IMR-90 (cell line): ENCODE measurements around the gene COL4A5. TPM values are rescaled to one million over a fixed set of nuclear protein-coding genes. Genes with fewer than 3 reads are reported as not detected.

Source experiments
- ATAC-seq: fragments of 200-7000 bp; cut with Tn5 transposase; 2 replicates; pipeline ENCODE4 v1.9.1; 2020; ENCODE audit warnings: low read depth, mild to moderate bottlenecking, moderate library complexity
- BruUV-seq: library from RNA; stranded (reverse); fragments of 400-500 nt; replicated peaks from 2 replicates; lab custom pipeline; 2021; lab: Mats Ljungman, UMichigan
- CTCF ChIA-PET: fragments of 300-600 bp; formaldehyde crosslinking; extraction: SDS; loops from one replicate; lab custom pipeline; 2021; ENCODE audit warnings: antibody characterized with exemption; lab: Yijun Ruan, JAX
- POLR2A ChIA-PET: fragments of 300-600 bp; sonication (Branson Sonifier 250); formaldehyde crosslinking; loops from one replicate; lab custom pipeline; 2022; ENCODE audit warnings: antibody characterized with exemption; ENCODE audit not compliant: unreplicated experiment; lab: Charles Lee
- DNase-seq: peaks from one replicate; pipeline ENCODE4 v3.0.0; 2013
- H2AFZ ChIP-seq: replicated peaks from 2 replicates; pipeline ENCODE3; 2013; ENCODE audit warnings: low read length, mild to moderate bottlenecking; ENCODE audit not compliant: poor library complexity
- H2AK5ac ChIP-seq: 2 replicates; pipeline ENCODE4 v1.6.1; 2013; ENCODE audit warnings: low read depth, low read length, inconsistent platforms
- H2AK9ac ChIP-seq: replicated peaks from 2 replicates; pipeline ENCODE3; 2013; ENCODE audit warnings: mild to moderate bottlenecking, low read depth, low read length, moderate library complexity; ENCODE audit not compliant: poor library complexity
- H2BK120ac ChIP-seq: 2 replicates; pipeline ENCODE4 v1.6.1; 2013; ENCODE audit warnings: low read depth, low read length, inconsistent platforms
- H2BK15ac ChIP-seq: 3 replicates; pipeline ENCODE4 v1.6.1; 2013; ENCODE audit warnings: low read depth, low read length, inconsistent platforms
- H2BK20ac ChIP-seq: 2 replicates; pipeline ENCODE4 v1.6.1; 2013; ENCODE audit warnings: low read depth, mild to moderate bottlenecking, inconsistent platforms, low read length, moderate library complexity
- H2BK5ac ChIP-seq: 2 replicates; pipeline ENCODE4 v1.6.1; 2013; ENCODE audit warnings: mild to moderate bottlenecking, low read depth, low read length, inconsistent platforms; ENCODE audit not compliant: poor library complexity, severe bottlenecking
- H3K14ac ChIP-seq: replicated peaks from 2 replicates; pipeline ENCODE4 v1.6.1; 2013; ENCODE audit warnings: low read depth, low read length, inconsistent platforms
- H3K18ac ChIP-seq: 2 replicates; pipeline ENCODE4 v1.6.1; 2013; ENCODE audit warnings: low read depth, low read length, control low read depth
- H3K23ac ChIP-seq: 2 replicates; pipeline ENCODE4 v1.6.1; 2013; ENCODE audit warnings: low read depth, low read length, inconsistent platforms
- H3K27ac ChIP-seq: 2 replicates; pipeline ENCODE4 v1.5.1; 2013; ENCODE audit warnings: mild to moderate bottlenecking, control low read depth, low read length; ENCODE audit not compliant: insufficient read depth
- H3K27me3 ChIP-seq: 2 replicates; pipeline ENCODE4 v1.6.1; 2013; ENCODE audit warnings: low read length; ENCODE audit not compliant: control insufficient read depth, insufficient read depth
- H3K36me3 ChIP-seq: 2 replicates; pipeline ENCODE4 v1.6.1; 2013; ENCODE audit warnings: low read length, mixed read lengths; ENCODE audit not compliant: control insufficient read depth, insufficient read depth
- H3K4ac ChIP-seq: 2 replicates; pipeline ENCODE4 v1.6.1; 2013; ENCODE audit warnings: low read depth, low read length, inconsistent platforms
- H3K4me1 ChIP-seq: 2 replicates; pipeline ENCODE4 v1.6.1; 2013; ENCODE audit warnings: low read length, mixed read lengths; ENCODE audit not compliant: control insufficient read depth, insufficient read depth
- H3K4me2 ChIP-seq: 2 replicates; pipeline ENCODE4 v1.6.1; 2013; ENCODE audit warnings: low read depth, mild to moderate bottlenecking, control low read depth, low read length, moderate library complexity
- H3K4me3 ChIP-seq: 2 replicates; pipeline ENCODE4 v1.5.1; 2013; ENCODE audit warnings: low read depth, mild to moderate bottlenecking, control low read depth, low read length, moderate library complexity; ENCODE audit not compliant: insufficient read depth
- H3K56ac ChIP-seq: 2 replicates; pipeline ENCODE4 v1.6.1; 2013; ENCODE audit warnings: low read length, inconsistent platforms; ENCODE audit not compliant: insufficient read depth; ENCODE audit errors: extremely low read depth
- H3K79me1 ChIP-seq, 2 experiments: 2 replicates each; pipeline ENCODE4 v1.6.1; 2013; ENCODE audit warnings: low read length in 2 of 2, inconsistent platforms in 1 of 2, low read depth in 1 of 2
- H3K9ac ChIP-seq: 2 replicates; pipeline ENCODE4 v1.6.1; 2013; ENCODE audit warnings: low read depth, low read length, control low read depth
- H3K9me1 ChIP-seq: 2 replicates; pipeline ENCODE4 v1.6.1; 2013; ENCODE audit warnings: low read length, inconsistent platforms; ENCODE audit not compliant: insufficient read depth
- H3K9me3 ChIP-seq: 2 replicates; pipeline ENCODE4 v1.6.1; 2013; ENCODE audit warnings: low read length; ENCODE audit not compliant: control insufficient read depth, insufficient read depth
- H4K20me1 ChIP-seq: 2 replicates; pipeline ENCODE4 v1.6.1; 2013; ENCODE audit warnings: low read length, inconsistent platforms; ENCODE audit not compliant: insufficient read depth
- H4K5ac ChIP-seq: 2 replicates; pipeline ENCODE4 v1.6.1; 2013; ENCODE audit warnings: mild to moderate bottlenecking, low read depth, low read length, control low read depth
- H4K8ac ChIP-seq, 2 experiments: 2 replicates each; pipeline ENCODE4 v1.6.1; 2013; ENCODE audit warnings: low read depth in 2 of 2, low read length in 2 of 2, control low read depth in 1 of 2, inconsistent platforms in 1 of 2
- H4K91ac ChIP-seq: 2 replicates; pipeline ENCODE4 v1.6.1; 2013; ENCODE audit warnings: low read depth, low read length, inconsistent platforms; ENCODE audit not compliant: insufficient read depth
- BHLHE40 ChIP-seq: fragments of 150-350 bp; IDR thresholded peaks from 2 replicates; pipeline ENCODE4 v1.6.1; 2016; ENCODE audit warnings: mild to moderate bottlenecking, low read depth, low read length
- CEBPB ChIP-seq: IDR thresholded peaks from 2 replicates; pipeline ENCODE4 v1.6.1; 2012; ENCODE audit warnings: low read depth, low read length, improper control_type of control experiment
- CHD1 ChIP-seq: IDR thresholded peaks from 2 replicates; pipeline ENCODE4 v1.6.1; 2012; ENCODE audit warnings: low read depth, low read length, improper control_type of control experiment
- FOS ChIP-seq: fragments of 150-350 bp; IDR thresholded peaks from 2 replicates; pipeline ENCODE4 v1.6.1; 2016; ENCODE audit warnings: low read depth, low read length
- MAFK ChIP-seq: IDR thresholded peaks from 2 replicates; pipeline ENCODE4 v1.6.1; 2012; ENCODE audit warnings: low read depth, low read length, improper control_type of control experiment
- MAZ ChIP-seq: IDR thresholded peaks from 2 replicates; pipeline ENCODE4 v1.6.1; 2012; ENCODE audit warnings: low read depth, mild to moderate bottlenecking, low read length, improper control_type of control experiment, moderate library complexity, borderline replicate concordance
- MXI1 ChIP-seq: IDR thresholded peaks from 2 replicates; pipeline ENCODE4 v1.6.1; 2012; ENCODE audit warnings: low read depth, mild to moderate bottlenecking, low read length, moderate library complexity, borderline replicate concordance
- NFE2L2 ChIP-seq: fragments of 150-350 bp; IDR thresholded peaks from 2 replicates; pipeline ENCODE4 v1.6.1; 2016; ENCODE audit warnings: low read depth, mild to moderate bottlenecking, low read length
- POLR2A ChIP-seq: IDR thresholded peaks from 2 replicates; pipeline ENCODE4 v1.6.1; 2012; ENCODE audit warnings: mild to moderate bottlenecking, low read depth, low read length
- RAD21 ChIP-seq: IDR thresholded peaks from 2 replicates; pipeline ENCODE4 v1.6.1; 2012; ENCODE audit warnings: low read length, improper control_type of control experiment
- RCOR1 ChIP-seq: IDR thresholded peaks from 2 replicates; pipeline ENCODE4 v1.6.1; 2012; ENCODE audit warnings: mild to moderate bottlenecking, low read length, improper control_type of control experiment; ENCODE audit not compliant: insufficient replicate concordance
- RFX5 ChIP-seq: IDR thresholded peaks from 2 replicates; pipeline ENCODE4 v1.8.0; 2012; ENCODE audit warnings: low read depth, mild to moderate bottlenecking, low read length, moderate library complexity
- SMC3 ChIP-seq: fragments of 150-350 bp; IDR thresholded peaks from 2 replicates; pipeline ENCODE4 v1.6.1; 2016; ENCODE audit warnings: low read depth, mild to moderate bottlenecking, antibody characterized with exemption, low read length, moderate library complexity
- WGBS, 2 experiments: methylation state at CpG; one replicate each; pipeline versions ENCODE4 v1.1.5 to v1.1.7; 2013; ENCODE audit warnings: missing lambda C conversion rate in 2 of 2; ENCODE audit not compliant: insufficient read length in 1 of 2; ENCODE audit errors: extremely low coverage in 2 of 2; 5-methylcytosine and 5-hydroxymethylcytosine counted together
- dilution Hi-C: fragments of 300-500 bp; cut with HindIII; formaldehyde crosslinking; loops from one replicate; pipeline ENCODE4 v1.14.3; 2018; ENCODE audit warnings: low sequenced_read_pairs; ENCODE audit not compliant: unreplicated experiment
- in situ Hi-C: fragments of 300-500 bp; cut with MboI; formaldehyde crosslinking; loops from 3 replicates; pipeline ENCODE4 v1.14.3; 2019; ENCODE audit warnings: low sequenced_read_pairs, inconsistent platforms, mixed read lengths
- intact Hi-C: fragments of 100-400 bp; cut with micrococcal nuclease; formaldehyde crosslinking; loops from 2 replicates; pipeline ENCODE4 v1.10.0; 2022
- polyA plus RNA-seq, 3 experiments: library from polyadenylated mRNA; depleted of rRNA; stranded (reverse); fragments of >200 nt; gene quantifications; 2 replicates each; pipeline ENCODE4 v1.2.3, GENCODE V29; 2012; ENCODE audit warnings: low replicate concordance in 1 of 3
- total RNA-seq: library from RNA; depleted of rRNA; stranded (reverse); fragments of >200 nt; gene quantifications from 2 replicates; pipeline ENCODE4 v1.2.3, GENCODE V29; 2012
- TF ChIP-seq, protein P1 (sequence below): fragments of 150-350 bp; IDR thresholded peaks from 2 replicates; pipeline ENCODE4 v1.6.1; 2016; ENCODE audit warnings: low read depth, mild to moderate bottlenecking, low read length, moderate library complexity, borderline replicate concordance
- TF ChIP-seq, protein P2 (sequence below): fragments of 150-350 bp; IDR thresholded peaks from 2 replicates; pipeline ENCODE4 v1.6.1; 2017; ENCODE audit warnings: mild to moderate bottlenecking, antibody characterized with exemption, low read length, low read depth
- TF ChIP-seq, protein P3 (sequence below): conservative IDR thresholded peaks from 2 replicates; pipeline ENCODE4 v1.5.1; 2012; ENCODE audit warnings: mild to moderate bottlenecking, low read depth, low read length, improper control_type of control experiment

The COL4A5 gene
- total and polyA plus RNA-seq, 2 of the 4 experiments (the other 2 are of a cell fraction): 16.3 to 26.6 TPM

DNA sequence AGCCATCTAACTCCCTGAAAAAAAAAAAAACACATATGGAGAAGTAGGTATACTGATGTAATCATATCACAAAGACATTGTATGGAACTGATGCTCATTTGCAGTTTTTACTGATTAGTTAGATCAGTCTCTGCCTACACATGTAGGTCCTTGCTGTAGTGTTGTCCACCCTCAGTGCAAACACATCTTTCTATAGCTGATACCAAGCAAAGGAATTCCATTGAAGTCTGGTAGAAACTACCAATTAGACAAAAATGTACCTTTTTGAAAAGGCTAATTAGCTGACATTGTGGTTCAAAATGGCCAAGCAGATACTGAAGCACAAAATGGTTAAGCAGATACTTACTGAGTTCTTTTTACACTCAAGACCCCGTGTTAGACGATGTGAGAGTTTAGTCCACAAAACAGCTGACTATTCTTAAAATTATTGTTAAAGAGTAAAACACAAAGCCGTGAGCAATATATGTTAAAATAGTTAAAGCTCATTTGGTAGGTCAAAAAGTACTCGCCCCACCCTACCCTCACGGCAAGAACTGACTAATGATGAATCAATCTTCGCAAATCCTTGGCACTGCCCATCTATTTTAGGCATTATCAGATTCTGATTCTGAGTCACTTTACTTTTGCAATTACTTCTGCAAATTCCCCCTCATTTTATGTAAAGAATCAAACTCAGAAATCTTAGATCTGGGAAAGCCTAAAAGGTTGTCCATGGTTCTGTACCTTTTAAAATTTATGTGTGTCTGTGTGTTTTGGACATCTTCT is 41.8 kb upstream of the COL4A5 start:
- no peak overlapping the region for H2AK5ac ChIP-seq
- no CpG with 5 or more reads among the region's 6 CpGs for WGBS, 2 experiments
- H3K23ac ChIP-seq: no peak overlapping the region
- TF ChIP-seq, protein P1, sequence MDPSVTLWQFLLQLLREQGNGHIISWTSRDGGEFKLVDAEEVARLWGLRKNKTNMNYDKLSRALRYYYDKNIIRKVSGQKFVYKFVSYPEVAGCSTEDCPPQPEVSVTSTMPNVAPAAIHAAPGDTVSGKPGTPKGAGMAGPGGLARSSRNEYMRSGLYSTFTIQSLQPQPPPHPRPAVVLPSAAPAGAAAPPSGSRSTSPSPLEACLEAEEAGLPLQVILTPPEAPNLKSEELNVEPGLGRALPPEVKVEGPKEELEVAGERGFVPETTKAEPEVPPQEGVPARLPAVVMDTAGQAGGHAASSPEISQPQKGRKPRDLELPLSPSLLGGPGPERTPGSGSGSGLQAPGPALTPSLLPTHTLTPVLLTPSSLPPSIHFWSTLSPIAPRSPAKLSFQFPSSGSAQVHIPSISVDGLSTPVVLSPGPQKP: no peak
- no peak for TF ChIP-seq BHLHE40
- no peak for TF ChIP-seq MAZ
- TF ChIP-seq POLR2A: no peak
- TF ChIP-seq RFX5: no peak
- TF ChIP-seq RAD21: no peak
- no peak for TF ChIP-seq FOS
- no peak for TF ChIP-seq SMC3
- no peak for TF ChIP-seq CHD1
- TF ChIP-seq, protein P2, sequence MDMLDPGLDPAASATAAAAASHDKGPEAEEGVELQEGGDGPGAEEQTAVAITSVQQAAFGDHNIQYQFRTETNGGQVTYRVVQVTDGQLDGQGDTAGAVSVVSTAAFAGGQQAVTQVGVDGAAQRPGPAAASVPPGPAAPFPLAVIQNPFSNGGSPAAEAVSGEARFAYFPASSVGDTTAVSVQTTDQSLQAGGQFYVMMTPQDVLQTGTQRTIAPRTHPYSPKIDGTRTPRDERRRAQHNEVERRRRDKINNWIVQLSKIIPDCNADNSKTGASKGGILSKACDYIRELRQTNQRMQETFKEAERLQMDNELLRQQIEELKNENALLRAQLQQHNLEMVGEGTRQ: no peak
- no peak for TF ChIP-seq NFE2L2
- no peak for TF ChIP-seq MXI1
- TF ChIP-seq, protein P3, sequence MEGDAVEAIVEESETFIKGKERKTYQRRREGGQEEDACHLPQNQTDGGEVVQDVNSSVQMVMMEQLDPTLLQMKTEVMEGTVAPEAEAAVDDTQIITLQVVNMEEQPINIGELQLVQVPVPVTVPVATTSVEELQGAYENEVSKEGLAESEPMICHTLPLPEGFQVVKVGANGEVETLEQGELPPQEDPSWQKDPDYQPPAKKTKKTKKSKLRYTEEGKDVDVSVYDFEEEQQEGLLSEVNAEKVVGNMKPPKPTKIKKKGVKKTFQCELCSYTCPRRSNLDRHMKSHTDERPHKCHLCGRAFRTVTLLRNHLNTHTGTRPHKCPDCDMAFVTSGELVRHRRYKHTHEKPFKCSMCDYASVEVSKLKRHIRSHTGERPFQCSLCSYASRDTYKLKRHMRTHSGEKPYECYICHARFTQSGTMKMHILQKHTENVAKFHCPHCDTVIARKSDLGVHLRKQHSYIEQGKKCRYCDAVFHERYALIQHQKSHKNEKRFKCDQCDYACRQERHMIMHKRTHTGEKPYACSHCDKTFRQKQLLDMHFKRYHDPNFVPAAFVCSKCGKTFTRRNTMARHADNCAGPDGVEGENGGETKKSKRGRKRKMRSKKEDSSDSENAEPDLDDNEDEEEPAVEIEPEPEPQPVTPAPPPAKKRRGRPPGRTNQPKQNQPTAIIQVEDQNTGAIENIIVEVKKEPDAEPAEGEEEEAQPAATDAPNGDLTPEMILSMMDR: no peak
- TF ChIP-seq RCOR1: no peak
- TF ChIP-seq CEBPB: no peak
- TF ChIP-seq MAFK: no peak
- no peak for ATAC-seq
- no peak overlapping the region for H2BK15ac ChIP-seq
- no peak overlapping the region for H3K4me3 ChIP-seq
- BruUV-seq: no TSS peak
- CTCF ChIA-PET: no interaction called here
- intact Hi-C loops (no loop called here), dilution Hi-C loops (no loop called here), in situ Hi-C loops (no loop called here)
- H4K91ac ChIP-seq: no peak overlapping the region
- DNase-seq: peak; percentile 4
- no peaks in the 10 kb centered on the region for H3K9me1 ChIP-seq
- no peaks in the 10 kb centered on the region for H3K4me1 ChIP-seq
- POLR2A ChIA-PET: no interaction called here
- no peaks in the 10 kb centered on the region for H3K79me1 ChIP-seq
- H3K56ac ChIP-seq: no peak overlapping the region
- no peak overlapping the region for H3K18ac ChIP-seq
- H2BK20ac ChIP-seq: no peak overlapping the region
- H2AFZ ChIP-seq: no peak overlapping the region
- no peak overlapping the region for H3K4me2 ChIP-seq
- H3K27ac ChIP-seq: no peak overlapping the region
- no peaks in the 10 kb centered on the region for H3K36me3 ChIP-seq
- H2BK5ac ChIP-seq: no peak overlapping the region
- H4K20me1 ChIP-seq: no peaks in the 10 kb centered on the region
- no peak overlapping the region for H3K14ac ChIP-seq
- no peaks in the 10 kb centered on the region for H3K9me3 ChIP-seq
- H2AK9ac ChIP-seq: no peak overlapping the region
- no peak overlapping the region for H2BK120ac ChIP-seq
- H4K8ac ChIP-seq: no peak overlapping the region
- no peaks in the 10 kb centered on the region; the same call in 1 of the 2 replicates for H3K27me3 ChIP-seq
- no peak overlapping the region for H3K9ac ChIP-seq
- H3K4ac ChIP-seq: no peak overlapping the region
- H4K5ac ChIP-seq: no peak overlapping the region
